ENCODE data around the gene KCNQ1OT1. TPM values are rescaled to one million over a fixed set of nuclear protein-coding genes. Genes with fewer than 3 reads are reported as not detected.
A peak's percentile ranks its signal among the peaks of the same experiment; 100 is the strongest.

KCNQ1OT1 gene
- total RNA-seq, 4 donors from 2014 or later = 2.5 to 4.5 (median 3.1) TPM

- DNase-seq (ENCODE audit: low spot score in 2 of 2) = no peak
- Histone ChIP-seq H3K36me3 (no peaks in the 10 kb centered on the region), H3K4me1 (no peaks in the 10 kb centered on the region), H3K27ac (no peak overlapping the region), H3K27me3 (no peaks in the 10 kb centered on the region), H3K9me3 (peaks cover 5% of the 10 kb centered on the region), H3K4me3 (no peak overlapping the region)
- TF ChIP-seq CTCF (IDR thresholded peaks at IDR 0.05) = no peak
- TF ChIP-seq EP300 (IDR thresholded peaks at IDR 0.05) = no peak
- no peak for TF ChIP-seq POLR2A (IDR thresholded peaks at IDR 0.05)
- TF ChIP-seq POLR2AphosphoS5 (IDR thresholded peaks at IDR 0.05) = no peak
- WGBS = 63% methylated on average over 8 of the region's 8 CpGs
Observed at GRCh38 chr11:2599561-2600189, 100.1 kb downstream of the KCNQ1OT1 start.

DNA sequence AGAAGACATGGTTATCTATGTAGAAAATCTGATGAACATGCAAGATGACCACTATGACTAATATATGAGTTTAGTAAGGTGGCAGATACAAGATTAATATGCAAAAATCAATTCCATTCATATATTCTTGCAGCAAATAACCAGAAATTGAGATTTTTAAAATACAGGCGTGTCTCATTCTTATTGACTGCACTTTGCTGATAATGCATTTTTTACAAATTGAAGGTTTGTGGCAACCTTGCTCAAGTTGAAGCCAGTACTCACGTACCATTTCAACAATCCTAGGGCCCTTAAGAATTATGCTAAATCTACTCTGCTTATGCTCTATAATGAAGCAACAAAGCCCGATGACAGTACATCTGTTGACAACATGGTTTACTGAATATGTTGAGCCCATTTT lies 104.6 kb downstream of the KCNQ1OT1 start:
- no peak for DNase-seq (ENCODE audit: low spot score in 2 of 2)
- Histone ChIP-seq H3K27ac (no peak overlapping the region), H3K4me1 (no peaks in the 10 kb centered on the region), H3K27me3 (no peaks in the 10 kb centered on the region), H3K9me3 (peaks cover 5% of the 10 kb centered on the region), H3K4me3 (no peak overlapping the region), H3K36me3 (no peaks in the 10 kb centered on the region)
- no peak for TF ChIP-seq POLR2AphosphoS5 (IDR thresholded peaks at IDR 0.05)
- no peak for TF ChIP-seq POLR2A (IDR thresholded peaks at IDR 0.05)
- no peak for TF ChIP-seq EP300 (IDR thresholded peaks at IDR 0.05)
- TF ChIP-seq CTCF (IDR thresholded peaks at IDR 0.05) = no peak
- WGBS = 81% methylated on average over 3 of the region's 3 CpGs

GRCh38 chr11:2594267-2594666 lies 105.5 kb downstream of the KCNQ1OT1 start:
- no peak for DNase-seq (ENCODE audit: low spot score in 2 of 2)
- H3K27me3 ChIP-seq = no peaks in the 10 kb centered on the region
- TF ChIP-seq CTCF (IDR thresholded peaks at IDR 0.05) = no peak
- peaks cover 5% of the 10 kb centered on the region for H3K9me3 ChIP-seq
- H3K27ac ChIP-seq = no peak overlapping the region
- WGBS = 97% methylated on average over 1 of the region's 1 CpG
- no peaks in the 10 kb centered on the region for H3K4me1 ChIP-seq
- no peaks in the 10 kb centered on the region for H3K36me3 ChIP-seq
- H3K4me3 ChIP-seq = no peak overlapping the region

- H3K9me3 ChIP-seq = peaks cover 5% of the 10 kb centered on the region
- WGBS = 89% methylated on average over 15 of the region's 15 CpGs
- TF ChIP-seq CTCF (IDR thresholded peaks at IDR 0.05) (no peak), EP300 (IDR thresholded peaks at IDR 0.05) (no peak), POLR2AphosphoS5 (IDR thresholded peaks at IDR 0.05) (no peak), POLR2A (IDR thresholded peaks at IDR 0.05) (no peak)
- peak in 1 of 2 donors; percentile 29 for DNase-seq (ENCODE audit: low spot score in 2 of 2)
- no peak overlapping the region for H3K4me3 ChIP-seq
- H3K27ac ChIP-seq = no peak overlapping the region
- H3K36me3 ChIP-seq = no peaks in the 10 kb centered on the region
- no peaks in the 10 kb centered on the region for H3K4me1 ChIP-seq
- no peaks in the 10 kb centered on the region for H3K27me3 ChIP-seq
Observed at GRCh38 chr11:2593393-2593950, 106.3 kb downstream of the KCNQ1OT1 start.

DNA sequence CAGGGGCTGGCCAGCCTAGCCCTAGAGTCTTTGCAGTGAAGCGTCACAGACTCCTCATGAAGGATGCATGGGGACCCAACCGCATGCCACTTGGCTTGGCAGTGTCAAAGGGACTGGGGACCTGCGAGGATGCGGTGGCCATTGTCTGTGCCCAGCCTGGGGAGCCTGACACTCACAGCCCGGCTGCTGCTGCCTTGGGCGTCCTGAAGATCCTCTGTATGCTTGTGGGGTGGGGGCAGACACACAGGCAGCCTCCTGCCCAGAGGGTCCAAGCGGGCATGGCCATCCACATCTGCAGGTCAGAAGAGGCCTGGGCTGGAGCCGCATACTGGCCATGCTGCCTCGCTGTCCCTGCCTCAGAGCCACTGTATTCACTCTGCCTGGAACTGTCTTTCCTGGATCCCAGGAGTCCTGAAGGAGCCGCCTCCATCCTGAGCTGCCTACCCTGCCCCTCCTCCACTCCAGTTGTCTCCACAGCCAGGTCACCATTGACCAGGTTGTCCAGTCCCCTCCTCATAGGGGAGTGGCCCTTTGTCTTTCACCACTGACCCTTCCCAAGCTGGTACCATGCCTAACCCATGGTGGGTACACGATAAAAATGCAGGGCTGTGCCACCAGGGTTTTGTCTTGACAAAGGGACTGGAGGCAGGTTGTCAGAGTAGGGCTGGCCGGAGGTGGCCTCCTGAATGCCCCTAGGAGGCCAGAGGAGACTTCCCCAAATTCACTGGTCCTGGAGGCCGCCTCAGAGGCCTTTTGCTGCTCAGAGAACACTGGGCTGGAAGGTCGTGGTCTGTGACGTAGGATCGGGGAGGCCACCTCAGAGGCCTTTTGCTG lies 107.0 kb downstream of the KCNQ1OT1 start:
- Histone ChIP-seq H3K4me3 (no peak overlapping the region), H3K27ac (no peak overlapping the region), H3K36me3 (no peaks in the 10 kb centered on the region), H3K4me1 (no peaks in the 10 kb centered on the region), H3K9me3 (peaks cover under 1% of the 10 kb centered on the region), H3K27me3 (no peaks in the 10 kb centered on the region)
- DNase-seq (ENCODE audit: low spot score in 2 of 2) = peak in 1 of 2 donors; percentile 32
- WGBS = 95% methylated on average over 14 of the region's 16 CpGs
- TF ChIP-seq POLR2A (IDR thresholded peaks at IDR 0.05) (no peak), CTCF (IDR thresholded peaks at IDR 0.05) (no peak), EP300 (IDR thresholded peaks at IDR 0.05) (no peak), POLR2AphosphoS5 (IDR thresholded peaks at IDR 0.05) (no peak)
